ENCODE measurements around the gene PRELID1. TPM values are rescaled to one million over a fixed set of nuclear protein-coding genes. Genes with fewer than 3 reads are reported as not detected.

PRELID1 gene
- total RNA-seq, 1 experiment from 2014 or later = 194 TPM

- no peak for DNase-seq (ENCODE audit: low spot score)
- Histone ChIP-seq H3K9me3 (ENCODE audit: low read depth, low read length, poor library complexity, severe bottlenecking) (no peaks in the 10 kb centered on the region), H3K4me3 (ENCODE audit: low read depth, low read length, poor library complexity, severe bottlenecking) (no peak overlapping the region), H3K27ac (ENCODE audit: low read depth, low read length, poor library complexity, severe bottlenecking) (no peak overlapping the region), H3K36me3 (ENCODE audit: insufficient read depth, low read length, poor library complexity, severe bottlenecking) (peaks cover 26% of the 10 kb centered on the region), H3K4me1 (ENCODE audit: insufficient read depth, low read length, poor library complexity, severe bottlenecking) (peaks cover 10% of the 10 kb centered on the region), H3K27me3 (replicated peaks; ENCODE audit: insufficient read depth, low read depth, low read length, poor library complexity) (no peaks in the 10 kb centered on the region)
- TF ChIP-seq EZH2 (IDR thresholded peaks at IDR 0.05; ENCODE audit: borderline replicate concordance, low read depth, low read length, poor library complexity, severe bottlenecking) = no peak
- no peak for TF ChIP-seq CTCF (conservative IDR thresholded peaks at IDR 0.05; ENCODE audit: low read depth, low read length)
- CTCF ChIA-PET = no interaction called here
- intact Hi-C loops (cut with micrococcal nuclease; ENCODE audit: unreplicated experiment) = no loop called here
- POLR2A ChIA-PET (ENCODE audit: low non-redundant PET) = no interaction called here
- no TSS peak for BruUV-seq (replicated peaks)
Observed at GRCh38 chr5:177270653-177271052, 32.9 kb upstream of the PRELID1 start.

GRCh38 chr5:177271113-177271512, 32.5 kb upstream of the PRELID1 start:
- H3K27ac ChIP-seq (ENCODE audit: low read depth, low read length, poor library complexity, severe bottlenecking) = no peak overlapping the region
- BruUV-seq (replicated peaks) = no TSS peak
- peaks cover 10% of the 10 kb centered on the region for H3K4me1 ChIP-seq (ENCODE audit: insufficient read depth, low read length, poor library complexity, severe bottlenecking)
- no peak overlapping the region for H3K4me3 ChIP-seq (ENCODE audit: low read depth, low read length, poor library complexity, severe bottlenecking)
- H3K27me3 ChIP-seq (replicated peaks; ENCODE audit: insufficient read depth, low read depth, low read length, poor library complexity) = no peaks in the 10 kb centered on the region
- H3K36me3 ChIP-seq (ENCODE audit: insufficient read depth, low read length, poor library complexity, severe bottlenecking) = peaks cover 30% of the 10 kb centered on the region
- TF ChIP-seq CTCF (conservative IDR thresholded peaks at IDR 0.05; ENCODE audit: low read depth, low read length) (no peak), EZH2 (IDR thresholded peaks at IDR 0.05; ENCODE audit: borderline replicate concordance, low read depth, low read length, poor library complexity, severe bottlenecking) (no peak)
- POLR2A ChIA-PET (ENCODE audit: low non-redundant PET) = no interaction called here
- CTCF ChIA-PET = no interaction called here
- no peak for DNase-seq (ENCODE audit: low spot score)
- no peaks in the 10 kb centered on the region for H3K9me3 ChIP-seq (ENCODE audit: low read depth, low read length, poor library complexity, severe bottlenecking)
- intact Hi-C loops (cut with micrococcal nuclease; ENCODE audit: unreplicated experiment) = no loop called here

GRCh38 chr5:177275883-177276282, 27.7 kb upstream of the PRELID1 start:
- no TSS peak for BruUV-seq (replicated peaks)
- ChIA-PET POLR2A (ENCODE audit: low non-redundant PET) (no interaction called here), CTCF (no interaction called here)
- intact Hi-C loops (cut with micrococcal nuclease; ENCODE audit: unreplicated experiment) = no loop called here
- Histone ChIP-seq H3K36me3 (ENCODE audit: insufficient read depth, low read length, poor library complexity, severe bottlenecking) (peaks cover 32% of the 10 kb centered on the region), H3K27ac (ENCODE audit: low read depth, low read length, poor library complexity, severe bottlenecking) (no peak overlapping the region), H3K27me3 (replicated peaks; ENCODE audit: insufficient read depth, low read depth, low read length, poor library complexity) (no peaks in the 10 kb centered on the region), H3K4me1 (ENCODE audit: insufficient read depth, low read length, poor library complexity, severe bottlenecking) (no peaks in the 10 kb centered on the region), H3K4me3 (ENCODE audit: low read depth, low read length, poor library complexity, severe bottlenecking) (no peak overlapping the region), H3K9me3 (ENCODE audit: low read depth, low read length, poor library complexity, severe bottlenecking) (no peaks in the 10 kb centered on the region)
- no peak for DNase-seq (ENCODE audit: low spot score)
- TF ChIP-seq CTCF (conservative IDR thresholded peaks at IDR 0.05; ENCODE audit: low read depth, low read length) (no peak), EZH2 (IDR thresholded peaks at IDR 0.05; ENCODE audit: borderline replicate concordance, low read depth, low read length, poor library complexity, severe bottlenecking) (no peak)
